Inflammatory macrophage (primary cell): ENCODE results near the gene RNF7.
"Not testable (repeated sequence)": the region's sequence is repeated elsewhere in the genome, so short reads cannot be mapped to it uniquely, and the experiment has no call there.

Experiments used
- DNase-seq, 2 donors: peaks; one replicate each; pipeline ENCODE4 v3.0.0-alpha.2; 2020 to 2022

Gene RNF7

GRCh38 chr3:141735770-141736465 is 2.2 kb upstream of the RNF7 start:
- peak; percentile 33 to 53 for DNase-seq

GRCh38 chr3:141737093-141737492 is 1.0 kb upstream of the RNF7 start:
- DNase-seq: peak; percentile 43 to 57

- DNase-seq: no peak
Measured at GRCh38 chr3:141737678-141738021, 448 bp upstream of the RNF7 start.

GRCh38 chr3:141738891-141739363 is 829 bp downstream of the RNF7 start:
- peak; percentile 47 to 57 for DNase-seq

GRCh38 chr3:141739731-141740130 is 1.6 kb downstream of the RNF7 start:
- DNase-seq: no peak

- no peak for DNase-seq
Measured at GRCh38 chr3:141740349-141740748, 2.3 kb downstream of the RNF7 start.

GRCh38 chr3:141743305-141743704 is 5.2 kb downstream of the RNF7 start:
- DNase-seq: no peak

GRCh38 chr3:141746962-141747361 is 8.9 kb downstream of the RNF7 start:
- DNase-seq: no peak

- no peak for DNase-seq
Measured at GRCh38 chr3:141753399-141753798, 15.3 kb downstream of the RNF7 start.

GRCh38 chr3:141754032-141754431 is 15.9 kb downstream of the RNF7 start:
- no peak for DNase-seq

GRCh38 chr3:141762552-141762951 is 24.5 kb downstream of the RNF7 start:
- DNase-seq: not testable (repeated sequence)

- no peak for DNase-seq
Measured at GRCh38 chr3:141763088-141763750, 25.1 kb downstream of the RNF7 start, which contains the start of gene GRK7. GRK7 (plus strand) TSS chr3:141763408; CDS start chr3:141778285, 14,877 bp downstream.

GRCh38 chr3:141764045-141764444 is 25.9 kb downstream of the RNF7 start:
- no peak for DNase-seq

GRCh38 chr3:141764465-141764864 is 26.4 kb downstream of the RNF7 start:
- no peak for DNase-seq

GRCh38 chr3:141764986-141765385 is 26.9 kb downstream of the RNF7 start:
- DNase-seq: peak in 1 of 2 donors; percentile 40

- no peak for DNase-seq
Measured at GRCh38 chr3:141767066-141767465, 29.0 kb downstream of the RNF7 start.

- no peak for DNase-seq
Measured at GRCh38 chr3:141769221-141769894, 31.3 kb downstream of the RNF7 start.

- DNase-seq: no peak
Measured at GRCh38 chr3:141773676-141774075, 35.6 kb downstream of the RNF7 start.

- no peak for DNase-seq
Measured at GRCh38 chr3:141776376-141776775, 38.3 kb downstream of the RNF7 start.

- no peak for DNase-seq
Measured at GRCh38 chr3:141776885-141777284, 38.8 kb downstream of the RNF7 start.

- DNase-seq: no peak
Measured at GRCh38 chr3:141777957-141778813, 40.1 kb downstream of the RNF7 start.

- DNase-seq: no peak
Measured at GRCh38 chr3:141779667-141780066, 41.6 kb downstream of the RNF7 start.
